ENCODE measurements around the gene FGD1.
A peak's percentile ranks its signal among the peaks of the same experiment; 100 is the strongest.

Gene FGD1

GRCh38 chrX:54470054-54470760 lies 25.8 kb downstream of the FGD1 start:
- DNase-seq, result no peak

- peak; percentile 39 for DNase-seq
These were observed 43.1 kb downstream of the FGD1 start for GRCh38 chrX:54452920-54453319.

- DNase-seq, result no peak
These were observed 46.1 kb downstream of the FGD1 start for GRCh38 chrX:54449929-54450328.

- no peak for DNase-seq
These were observed 48.6 kb downstream of the FGD1 start for GRCh38 chrX:54447461-54447860.

- no peak for DNase-seq
These were observed 50.0 kb downstream of the FGD1 start for GRCh38 chrX:54446084-54446483.

- no peak for DNase-seq
These were observed 51.3 kb downstream of the FGD1 start for GRCh38 chrX:54444752-54445151.

GRCh38 chrX:54442790-54443189 lies 53.2 kb downstream of the FGD1 start:
- no peak for DNase-seq

GRCh38 chrX:54439960-54440871 lies 55.8 kb downstream of the FGD1 start, which contains the start of gene TSR2:
TSR2 (plus strand) TSS chrX:54440404; CDS start chrX:54440422, 18 bp downstream.
- DNase-seq, result peak; percentile 87

- no peak for DNase-seq
These were observed 60.9 kb downstream of the FGD1 start for GRCh38 chrX:54435121-54435520.

- DNase-seq, result no peak
These were observed 65.5 kb downstream of the FGD1 start for GRCh38 chrX:54430519-54430918.

- DNase-seq, result peak; percentile 68
These were observed 68.1 kb downstream of the FGD1 start for GRCh38 chrX:54427837-54428424.

- DNase-seq, result no peak
These were observed 72.7 kb downstream of the FGD1 start for GRCh38 chrX:54423161-54423888.

GRCh38 chrX:54422168-54422567 lies 73.9 kb downstream of the FGD1 start:
- no peak for DNase-seq

- DNase-seq, result no peak
These were observed 76.3 kb downstream of the FGD1 start for GRCh38 chrX:54419559-54420302.

- no peak for DNase-seq
These were observed 79.1 kb downstream of the FGD1 start for GRCh38 chrX:54416965-54417364.

GRCh38 chrX:54415534-54416350 lies 80.3 kb downstream of the FGD1 start:
- no peak for DNase-seq

- DNase-seq, result peak; percentile 78
These were observed 82.3 kb downstream of the FGD1 start for GRCh38 chrX:54413753-54414152.

GRCh38 chrX:54411732-54412131 lies 84.3 kb downstream of the FGD1 start:
- DNase-seq, result peak; percentile 3

- no peak for DNase-seq
These were observed 88.8 kb downstream of the FGD1 start for GRCh38 chrX:54407266-54407665.

GRCh38 chrX:54397113-54397512 lies 98.9 kb downstream of the FGD1 start:
- DNase-seq, result no peak

All from RPMI8226 (cell line).